Measurements from ENCODE around the gene OR6K2. TPM values are rescaled to one million over a fixed set of nuclear protein-coding genes. Genes with fewer than 3 reads are reported as not detected.
"Not testable (repeated sequence)": the region's sequence is repeated elsewhere in the genome, so short reads cannot be mapped to it uniquely, and the experiment has no call there.

OR6K2 gene
- total RNA-seq, 1 experiment from 2014 or later: not detected

DNA sequence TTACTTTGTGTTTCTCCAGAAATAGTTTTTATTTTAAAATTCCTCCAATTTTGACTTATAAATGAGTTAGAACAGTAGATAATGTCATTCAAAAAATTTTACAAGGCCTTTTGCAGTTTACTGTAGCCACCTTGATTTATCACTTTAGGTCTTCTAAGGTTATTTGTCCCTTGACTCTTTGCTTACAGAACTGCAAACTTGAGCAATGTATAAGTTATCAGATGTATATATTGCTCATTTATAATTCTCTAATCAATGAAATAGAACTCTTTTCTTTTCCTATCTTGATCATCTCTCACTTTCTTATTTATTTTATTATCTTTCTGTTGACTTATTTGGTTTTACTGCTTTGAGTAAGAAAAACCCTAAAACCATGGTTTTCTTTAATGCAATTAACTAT is 8.1 kb downstream of the OR6K2 start:
- intact Hi-C loops (cut with micrococcal nuclease; ENCODE audit: unreplicated experiment) (no loop called here), in situ Hi-C loops (cut with HindIII; ENCODE audit: low pct_unique_long_range_greater_than_20kb, low sequenced_read_pairs) (no loop called here)
- ChIA-PET CTCF (interaction anchor here (0.5 kb wide), 1 partner anchor 521 kb away, joined by 3 read pairs; no protein-coding TSS in a partner anchor), POLR2A (no interaction called here)
- Histone ChIP-seq H3K27me3 (ENCODE audit: control insufficient read depth, insufficient read depth, low read length) (no peaks in the 10 kb centered on the region), H3K27ac (ENCODE audit: low read length) (no peak overlapping the region), H3K4me3 (ENCODE audit: low read depth in 2 of 2, low read length in 2 of 2) (no peak overlapping the region), H3K36me3 (ENCODE audit: control insufficient read depth, insufficient read depth, low read length) (no peaks in the 10 kb centered on the region), H3K4me1 (ENCODE audit: control insufficient read depth, insufficient read depth, low read length) (no peaks in the 10 kb centered on the region), H3K9me3 (ENCODE audit: control insufficient read depth, insufficient read depth, low read depth, low read length) (no peaks in the 10 kb centered on the region)
- no peak for TF ChIP-seq SIN3A (IDR thresholded peaks at IDR 0.05; ENCODE audit: borderline replicate concordance, insufficient read depth, low read depth, low read length)
- TF ChIP-seq POLR2AphosphoS5 (IDR thresholded peaks at IDR 0.05; ENCODE audit: low read depth, low read length): no peak
- ATAC-seq (no peak), DNase-seq (ENCODE audit: low read depth, low spot score) (no peak)
- BruUV-seq (replicated peaks): no TSS peak

DNA sequence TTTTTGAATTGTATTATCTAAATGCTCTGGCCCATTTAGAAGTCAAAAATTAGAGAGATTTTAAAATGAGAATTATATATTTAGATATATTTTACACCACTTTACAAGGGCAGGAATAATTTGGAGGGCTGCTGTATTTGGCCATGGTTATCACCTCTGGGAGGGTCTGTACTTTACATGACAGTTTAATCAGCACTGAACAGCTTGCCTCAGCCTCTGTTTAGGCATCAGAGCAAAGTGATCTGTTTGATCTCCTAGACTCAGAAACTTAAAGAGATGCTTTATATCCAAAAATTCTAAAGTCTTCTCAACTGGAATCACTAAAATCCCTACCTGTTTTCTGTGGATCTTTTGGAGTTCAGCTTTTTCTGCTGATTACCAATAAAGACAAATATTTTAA is 8.5 kb downstream of the OR6K2 start:
- in situ Hi-C loops (cut with HindIII; ENCODE audit: low pct_unique_long_range_greater_than_20kb, low sequenced_read_pairs): no loop called here
- H3K27ac ChIP-seq (ENCODE audit: low read length): no peak overlapping the region
- no peaks in the 10 kb centered on the region for H3K4me1 ChIP-seq (ENCODE audit: control insufficient read depth, insufficient read depth, low read length)
- intact Hi-C loops (cut with micrococcal nuclease; ENCODE audit: unreplicated experiment): no loop called here
- no peaks in the 10 kb centered on the region for H3K36me3 ChIP-seq (ENCODE audit: control insufficient read depth, insufficient read depth, low read length)
- H3K9me3 ChIP-seq (ENCODE audit: control insufficient read depth, insufficient read depth, low read depth, low read length): no peaks in the 10 kb centered on the region
- ChIA-PET POLR2A (no interaction called here), CTCF (interaction anchor here (0.5 kb wide), 1 partner anchor 521 kb away, joined by 3 read pairs; no protein-coding TSS in a partner anchor)
- H3K4me3 ChIP-seq (ENCODE audit: low read depth in 2 of 2, low read length in 2 of 2): no peak overlapping the region
- ATAC-seq (no peak), DNase-seq (ENCODE audit: low read depth, low spot score) (no peak)
- H3K27me3 ChIP-seq (ENCODE audit: control insufficient read depth, insufficient read depth, low read length): no peaks in the 10 kb centered on the region
- TF ChIP-seq POLR2AphosphoS5 (IDR thresholded peaks at IDR 0.05; ENCODE audit: low read depth, low read length) (no peak), SIN3A (IDR thresholded peaks at IDR 0.05; ENCODE audit: borderline replicate concordance, insufficient read depth, low read depth, low read length) (no peak), TCF7L2 (IDR thresholded peaks at IDR 0.05; ENCODE audit: low read depth, low read length) (no peak)
- TF ChIP-seq, protein P1, sequence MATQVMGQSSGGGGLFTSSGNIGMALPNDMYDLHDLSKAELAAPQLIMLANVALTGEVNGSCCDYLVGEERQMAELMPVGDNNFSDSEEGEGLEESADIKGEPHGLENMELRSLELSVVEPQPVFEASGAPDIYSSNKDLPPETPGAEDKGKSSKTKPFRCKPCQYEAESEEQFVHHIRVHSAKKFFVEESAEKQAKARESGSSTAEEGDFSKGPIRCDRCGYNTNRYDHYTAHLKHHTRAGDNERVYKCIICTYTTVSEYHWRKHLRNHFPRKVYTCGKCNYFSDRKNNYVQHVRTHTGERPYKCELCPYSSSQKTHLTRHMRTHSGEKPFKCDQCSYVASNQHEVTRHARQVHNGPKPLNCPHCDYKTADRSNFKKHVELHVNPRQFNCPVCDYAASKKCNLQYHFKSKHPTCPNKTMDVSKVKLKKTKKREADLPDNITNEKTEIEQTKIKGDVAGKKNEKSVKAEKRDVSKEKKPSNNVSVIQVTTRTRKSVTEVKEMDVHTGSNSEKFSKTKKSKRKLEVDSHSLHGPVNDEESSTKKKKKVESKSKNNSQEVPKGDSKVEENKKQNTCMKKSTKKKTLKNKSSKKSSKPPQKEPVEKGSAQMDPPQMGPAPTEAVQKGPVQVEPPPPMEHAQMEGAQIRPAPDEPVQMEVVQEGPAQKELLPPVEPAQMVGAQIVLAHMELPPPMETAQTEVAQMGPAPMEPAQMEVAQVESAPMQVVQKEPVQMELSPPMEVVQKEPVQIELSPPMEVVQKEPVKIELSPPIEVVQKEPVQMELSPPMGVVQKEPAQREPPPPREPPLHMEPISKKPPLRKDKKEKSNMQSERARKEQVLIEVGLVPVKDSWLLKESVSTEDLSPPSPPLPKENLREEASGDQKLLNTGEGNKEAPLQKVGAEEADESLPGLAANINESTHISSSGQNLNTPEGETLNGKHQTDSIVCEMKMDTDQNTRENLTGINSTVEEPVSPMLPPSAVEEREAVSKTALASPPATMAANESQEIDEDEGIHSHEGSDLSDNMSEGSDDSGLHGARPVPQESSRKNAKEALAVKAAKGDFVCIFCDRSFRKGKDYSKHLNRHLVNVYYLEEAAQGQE (IDR thresholded peaks at IDR 0.05; ENCODE audit: insufficient read depth in 1 of 2, low read depth in 2 of 2, low read length in 1 of 2): no peak
- TF ChIP-seq, protein P2, sequence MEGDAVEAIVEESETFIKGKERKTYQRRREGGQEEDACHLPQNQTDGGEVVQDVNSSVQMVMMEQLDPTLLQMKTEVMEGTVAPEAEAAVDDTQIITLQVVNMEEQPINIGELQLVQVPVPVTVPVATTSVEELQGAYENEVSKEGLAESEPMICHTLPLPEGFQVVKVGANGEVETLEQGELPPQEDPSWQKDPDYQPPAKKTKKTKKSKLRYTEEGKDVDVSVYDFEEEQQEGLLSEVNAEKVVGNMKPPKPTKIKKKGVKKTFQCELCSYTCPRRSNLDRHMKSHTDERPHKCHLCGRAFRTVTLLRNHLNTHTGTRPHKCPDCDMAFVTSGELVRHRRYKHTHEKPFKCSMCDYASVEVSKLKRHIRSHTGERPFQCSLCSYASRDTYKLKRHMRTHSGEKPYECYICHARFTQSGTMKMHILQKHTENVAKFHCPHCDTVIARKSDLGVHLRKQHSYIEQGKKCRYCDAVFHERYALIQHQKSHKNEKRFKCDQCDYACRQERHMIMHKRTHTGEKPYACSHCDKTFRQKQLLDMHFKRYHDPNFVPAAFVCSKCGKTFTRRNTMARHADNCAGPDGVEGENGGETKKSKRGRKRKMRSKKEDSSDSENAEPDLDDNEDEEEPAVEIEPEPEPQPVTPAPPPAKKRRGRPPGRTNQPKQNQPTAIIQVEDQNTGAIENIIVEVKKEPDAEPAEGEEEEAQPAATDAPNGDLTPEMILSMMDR (IDR thresholded peaks at IDR 0.05): no peak
- no TSS peak for BruUV-seq (replicated peaks)

- intact Hi-C loops (cut with micrococcal nuclease; ENCODE audit: unreplicated experiment); BruUV-seq (replicated peaks): not testable (repeated sequence)
These were observed 9.3 kb downstream of the OR6K2 start for GRCh38 chr1:158691149-158691548.

More at GRCh38 chr1:158691149-158691548, 9.3 kb downstream of the OR6K2 start:
- H3K27ac ChIP-seq (ENCODE audit: low read length); ATAC-seq; CTCF ChIA-PET; H3K36me3 ChIP-seq (ENCODE audit: control insufficient read depth, insufficient read depth, low read length); H3K9me3 ChIP-seq (ENCODE audit: control insufficient read depth, insufficient read depth, low read depth, low read length); in situ Hi-C loops (cut with HindIII; ENCODE audit: low pct_unique_long_range_greater_than_20kb, low sequenced_read_pairs); POLR2A ChIA-PET; H3K4me1 ChIP-seq (ENCODE audit: control insufficient read depth, insufficient read depth, low read length); DNase-seq (ENCODE audit: low read depth, low spot score); H3K4me3 ChIP-seq (ENCODE audit: low read depth in 2 of 2, low read length in 2 of 2); H3K27me3 ChIP-seq (ENCODE audit: control insufficient read depth, insufficient read depth, low read length): not testable (repeated sequence)

Data from Panc1 (cell line).